Hematopoietic multipotent progenitor cell treated with erythropoietin and hydrocortisone succinate and interleukin-3 and kit ligand, for 6 days (in vitro differentiated cells): ENCODE results near the gene PLCG2.
"Not testable (repeated sequence)": the region's sequence is repeated elsewhere in the genome, so short reads cannot be mapped to it uniquely, and the experiment has no call there.

ENCODE experiments used
- DNase-seq: peaks from one replicate; pipeline ENCODE4 v3.0.0-alpha.2; 2015

Gene PLCG2

GRCh38 chr16:81778861-81779535 is at the start of gene PLCG2:
Gene PLCG2, plus strand, starts transcription at chr16:81779291. Its CDS starts 6,699 bp downstream, at chr16:81785990.
- peak; percentile 91 for DNase-seq

GRCh38 chr16:81729451-81729850 is 49.6 kb upstream of the PLCG2 start:
- no peak for DNase-seq

- peak; percentile 77 for DNase-seq
These were observed 48.7 kb upstream of the PLCG2 start for GRCh38 chr16:81730090-81731051.

GRCh38 chr16:81731649-81732048 is 47.4 kb upstream of the PLCG2 start:
- DNase-seq: no peak

GRCh38 chr16:81732699-81733098 is 46.4 kb upstream of the PLCG2 start:
- DNase-seq: no peak

GRCh38 chr16:81733295-81733694 is 45.8 kb upstream of the PLCG2 start:
- DNase-seq: no peak

- DNase-seq: no peak
These were observed 44.3 kb upstream of the PLCG2 start for GRCh38 chr16:81734632-81735434.

- peak; percentile 95 for DNase-seq
These were observed 41.1 kb upstream of the PLCG2 start for GRCh38 chr16:81737885-81738536.

GRCh38 chr16:81738783-81739496 is 40.2 kb upstream of the PLCG2 start:
- DNase-seq: peak; percentile 95

GRCh38 chr16:81739503-81739902 is 39.6 kb upstream of the PLCG2 start:
- peak; percentile 69 for DNase-seq

GRCh38 chr16:81740169-81740568 is 38.9 kb upstream of the PLCG2 start:
- peak; percentile 23 for DNase-seq

- DNase-seq: not testable (repeated sequence)
These were observed 37.7 kb upstream of the PLCG2 start for GRCh38 chr16:81741430-81741770.

GRCh38 chr16:81744385-81744784 is 34.7 kb upstream of the PLCG2 start:
- no peak for DNase-seq

- DNase-seq: no peak
These were observed 34.2 kb upstream of the PLCG2 start for GRCh38 chr16:81744911-81745310.

GRCh38 chr16:81745704-81746558 is 33.2 kb upstream of the PLCG2 start:
- peak; percentile 90 for DNase-seq

- DNase-seq: no peak
These were observed 32.5 kb upstream of the PLCG2 start for GRCh38 chr16:81746566-81746965.

GRCh38 chr16:81748476-81749198 is 30.5 kb upstream of the PLCG2 start:
- DNase-seq: peak; percentile 45

GRCh38 chr16:81752225-81752875 is 26.7 kb upstream of the PLCG2 start:
- DNase-seq: peak; percentile 94

GRCh38 chr16:81752876-81753227 is 26.2 kb upstream of the PLCG2 start:
- no peak for DNase-seq

- no peak for DNase-seq
These were observed 24.2 kb upstream of the PLCG2 start for GRCh38 chr16:81754858-81755257.
